ENCODE data around the gene PITPNC1. TPM values are rescaled to one million over a fixed set of nuclear protein-coding genes. Genes with fewer than 3 reads are reported as not detected.
A peak's percentile ranks its signal among the peaks of the same experiment; 100 is the strongest.
"Not testable (repeated sequence)": the region's sequence is repeated elsewhere in the genome, so short reads cannot be mapped to it uniquely, and the experiment has no call there.

The PITPNC1 gene
- total RNA-seq, 1 experiment from 2014 or later, result 37.5 TPM

DNA sequence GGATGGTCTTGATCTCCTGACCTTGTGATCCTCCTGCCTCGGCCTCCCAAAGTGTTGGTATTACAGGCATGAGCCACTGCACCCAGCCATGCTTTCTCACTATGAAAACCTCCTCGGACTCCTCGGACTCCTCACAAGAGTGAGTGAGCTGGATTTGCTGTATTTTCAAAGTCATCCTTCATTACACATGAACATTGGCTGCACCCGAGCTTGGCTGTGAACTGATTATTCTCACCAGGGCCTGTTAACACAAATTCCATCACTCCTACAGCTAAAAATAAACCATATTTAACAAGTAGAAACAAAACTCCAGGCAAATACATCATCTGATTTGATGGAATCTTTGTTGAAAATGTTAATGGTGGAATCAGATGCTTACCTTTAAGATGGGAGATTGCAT, 50.3 kb downstream of the PITPNC1 start:
- peaks cover 3 to 12% (median 6%) of the 10 kb centered on the region in 3 experiments for H3K36me3 Mint-ChIP-seq (ENCODE audit: insufficient read depth in 1 of 3, low read depth in 3 of 3)
- H3K18ac ChIP-seq (ENCODE audit: insufficient read length, low read depth, low read length), result no peak overlapping the region
- H3K4me1 Mint-ChIP-seq, result peaks cover 12 to 13% of the 10 kb centered on the region in 2 experiments
- no peak overlapping the region for H4K8ac ChIP-seq (replicated peaks; ENCODE audit: insufficient read length, low read depth, low read length)
- peaks cover 2% of the 10 kb centered on the region; the same call in 1 of the 2 replicates for H3K79me2 ChIP-seq (ENCODE audit: insufficient read depth, low read length)
- H3K27ac ChIP-seq (ENCODE audit: insufficient read length, low read depth, low read length), result no peak overlapping the region
- WGBS (ENCODE audit: extremely low coverage, insufficient read length, low lambda C conversion rate), result no CpG with 5 or more reads among the region's 4 CpGs
- H3T11ph ChIP-seq (ENCODE audit: low read length), result no peak overlapping the region
- no peak overlapping the region for H3K4me2 ChIP-seq (ENCODE audit: insufficient read depth, insufficient read length, low read length)
- H4K20me1 ChIP-seq (ENCODE audit: control insufficient read depth, insufficient read depth, insufficient read length), result no peaks in the 10 kb centered on the region
- no peak overlapping the region for H4K5ac ChIP-seq (ENCODE audit: insufficient read length, low read depth, low read length)
- TF ChIP-seq, protein P1, sequence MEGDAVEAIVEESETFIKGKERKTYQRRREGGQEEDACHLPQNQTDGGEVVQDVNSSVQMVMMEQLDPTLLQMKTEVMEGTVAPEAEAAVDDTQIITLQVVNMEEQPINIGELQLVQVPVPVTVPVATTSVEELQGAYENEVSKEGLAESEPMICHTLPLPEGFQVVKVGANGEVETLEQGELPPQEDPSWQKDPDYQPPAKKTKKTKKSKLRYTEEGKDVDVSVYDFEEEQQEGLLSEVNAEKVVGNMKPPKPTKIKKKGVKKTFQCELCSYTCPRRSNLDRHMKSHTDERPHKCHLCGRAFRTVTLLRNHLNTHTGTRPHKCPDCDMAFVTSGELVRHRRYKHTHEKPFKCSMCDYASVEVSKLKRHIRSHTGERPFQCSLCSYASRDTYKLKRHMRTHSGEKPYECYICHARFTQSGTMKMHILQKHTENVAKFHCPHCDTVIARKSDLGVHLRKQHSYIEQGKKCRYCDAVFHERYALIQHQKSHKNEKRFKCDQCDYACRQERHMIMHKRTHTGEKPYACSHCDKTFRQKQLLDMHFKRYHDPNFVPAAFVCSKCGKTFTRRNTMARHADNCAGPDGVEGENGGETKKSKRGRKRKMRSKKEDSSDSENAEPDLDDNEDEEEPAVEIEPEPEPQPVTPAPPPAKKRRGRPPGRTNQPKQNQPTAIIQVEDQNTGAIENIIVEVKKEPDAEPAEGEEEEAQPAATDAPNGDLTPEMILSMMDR (conservative IDR thresholded peaks at IDR 0.05), result no peak
- no peak overlapping the region for H3K9ac ChIP-seq (ENCODE audit: extremely low read depth, insufficient read length, low read length)
- H2BK5ac ChIP-seq (ENCODE audit: insufficient read length, low read length), result no peak overlapping the region
- H3K4me1 ChIP-seq (ENCODE audit: insufficient read depth, low read length), result no peaks in the 10 kb centered on the region; the same call in 1 of the 2 replicates
- no peak overlapping the region for H3K23ac ChIP-seq (ENCODE audit: insufficient read length, low read depth, low read length)
- no peak overlapping the region for H2AK5ac ChIP-seq (ENCODE audit: insufficient read length, low read length)
- H3K56ac ChIP-seq (ENCODE audit: insufficient read length, low read depth, low read length), result no peak overlapping the region
- H3K27ac Mint-ChIP-seq, result peak overlapping the region in 1 of 3 experiments; percentile 58; a peak in 2 of 7 replicates
- no peak overlapping the region for H2BK120ac ChIP-seq (ENCODE audit: low read depth, low read length, poor library complexity, severe bottlenecking)
- H3K4me3 Mint-ChIP-seq, result no peak overlapping the region
- H3K9me3 ChIP-seq (ENCODE audit: control insufficient read depth, low read depth, low read length), result no peaks in the 10 kb centered on the region
- peaks cover 4% of the 10 kb centered on the region for H3K79me1 ChIP-seq (ENCODE audit: insufficient read depth, low read depth, low read length, poor library complexity, severe bottlenecking)
- no peak overlapping the region for H3K14ac ChIP-seq (ENCODE audit: insufficient read depth, low read length)
- H2AFZ ChIP-seq (ENCODE audit: low read length), result no peak overlapping the region
- no peak overlapping the region for H2BK15ac ChIP-seq (ENCODE audit: low read depth, low read length)
- no peak for DNase-seq
- H3K27me3 ChIP-seq (ENCODE audit: insufficient read depth, low read length), result no peaks in the 10 kb centered on the region
- H3K27me3 Mint-ChIP-seq (ENCODE audit: low read depth), result no peaks in the 10 kb centered on the region
- peaks cover 0 to under 1% of the 10 kb centered on the region in 2 experiments; a peak in 1 of 5 replicates for H3K9me3 Mint-ChIP-seq
- H3K23me2 ChIP-seq (ENCODE audit: insufficient read length, low read depth, low read length, poor library complexity, severe bottlenecking), result no peaks in the 10 kb centered on the region
- no peak overlapping the region for H3K4ac ChIP-seq (ENCODE audit: low read depth, low read length)
- no peak overlapping the region for H2BK12ac ChIP-seq (ENCODE audit: insufficient read length, low read depth, low read length)
- H4K91ac ChIP-seq (ENCODE audit: insufficient read length, low read depth, low read length), result no peak overlapping the region
- H2BK20ac ChIP-seq (ENCODE audit: low read depth, low read length, poor library complexity, severe bottlenecking), result no peak overlapping the region

DNA sequence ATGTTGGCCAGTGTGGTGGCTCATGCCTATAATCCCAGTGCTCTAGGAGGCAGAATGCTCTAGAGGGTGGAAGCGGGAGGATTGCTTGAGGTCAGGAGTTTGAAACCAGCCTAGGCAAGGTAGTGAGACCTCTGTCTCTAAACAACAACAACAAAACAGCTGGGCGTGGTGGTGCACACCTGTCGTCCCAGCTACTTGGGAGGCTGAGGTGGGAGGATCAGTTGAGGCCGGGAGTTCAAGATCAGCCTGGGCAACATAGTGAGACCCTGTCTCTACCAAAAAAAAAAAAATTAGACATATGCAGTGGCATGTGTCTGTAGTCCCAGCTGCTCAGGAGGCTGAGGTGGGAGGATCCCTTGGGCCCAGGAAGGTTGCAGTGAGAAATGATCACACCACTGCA, 53.4 kb downstream of the PITPNC1 start:
- H3K27ac Mint-ChIP-seq, result not testable (repeated sequence)

More for the DNA sequence above, 53.4 kb downstream of the PITPNC1 start:
- not testable (repeated sequence) for H3K4ac ChIP-seq (ENCODE audit: low read depth, low read length); H3K79me1 ChIP-seq (ENCODE audit: insufficient read depth, low read depth, low read length, poor library complexity, severe bottlenecking); H3K4me3 Mint-ChIP-seq; H2AFZ ChIP-seq (ENCODE audit: low read length); H3K27me3 ChIP-seq (ENCODE audit: insufficient read depth, low read length); H2BK15ac ChIP-seq (ENCODE audit: low read depth, low read length); H4K20me1 ChIP-seq (ENCODE audit: control insufficient read depth, insufficient read depth, insufficient read length); H3K27me3 Mint-ChIP-seq (ENCODE audit: low read depth); H3K36me3 Mint-ChIP-seq (ENCODE audit: insufficient read depth in 1 of 3, low read depth in 3 of 3); H3K4me2 ChIP-seq (ENCODE audit: insufficient read depth, insufficient read length, low read length); H2BK5ac ChIP-seq (ENCODE audit: insufficient read length, low read length); H4K91ac ChIP-seq (ENCODE audit: insufficient read length, low read depth, low read length); H3K23me2 ChIP-seq (ENCODE audit: insufficient read length, low read depth, low read length, poor library complexity, severe bottlenecking); H3K9me3 Mint-ChIP-seq; H3K79me2 ChIP-seq (ENCODE audit: insufficient read depth, low read length); H3K9me3 ChIP-seq (ENCODE audit: control insufficient read depth, low read depth, low read length); H3K18ac ChIP-seq (ENCODE audit: insufficient read length, low read depth, low read length); H2BK12ac ChIP-seq (ENCODE audit: insufficient read length, low read depth, low read length); H3K4me1 ChIP-seq (ENCODE audit: insufficient read depth, low read length); H3K27ac ChIP-seq (ENCODE audit: insufficient read length, low read depth, low read length); H3K14ac ChIP-seq (ENCODE audit: insufficient read depth, low read length); H3K56ac ChIP-seq (ENCODE audit: insufficient read length, low read depth, low read length); H2BK120ac ChIP-seq (ENCODE audit: low read depth, low read length, poor library complexity, severe bottlenecking); H3T11ph ChIP-seq (ENCODE audit: low read length); DNase-seq; H3K9ac ChIP-seq (ENCODE audit: extremely low read depth, insufficient read length, low read length); H4K5ac ChIP-seq (ENCODE audit: insufficient read length, low read depth, low read length); H3K4me1 Mint-ChIP-seq; H2BK20ac ChIP-seq (ENCODE audit: low read depth, low read length, poor library complexity, severe bottlenecking); H3K23ac ChIP-seq (ENCODE audit: insufficient read length, low read depth, low read length); H4K8ac ChIP-seq (replicated peaks; ENCODE audit: insufficient read length, low read depth, low read length); H2AK5ac ChIP-seq (ENCODE audit: insufficient read length, low read length)
- no CpG with 5 or more reads among the region's 4 CpGs for WGBS (ENCODE audit: extremely low coverage, insufficient read length, low lambda C conversion rate)

Data from H9 (cell line).